ENCODE measurements around the gene G6PC3. TPM values are rescaled to one million over a fixed set of nuclear protein-coding genes. Genes with fewer than 3 reads are reported as not detected.

The G6PC3 gene
- total and polyA plus RNA-seq, 4 donors = 6.7 to 15.1 (median 8.3) TPM

DNA sequence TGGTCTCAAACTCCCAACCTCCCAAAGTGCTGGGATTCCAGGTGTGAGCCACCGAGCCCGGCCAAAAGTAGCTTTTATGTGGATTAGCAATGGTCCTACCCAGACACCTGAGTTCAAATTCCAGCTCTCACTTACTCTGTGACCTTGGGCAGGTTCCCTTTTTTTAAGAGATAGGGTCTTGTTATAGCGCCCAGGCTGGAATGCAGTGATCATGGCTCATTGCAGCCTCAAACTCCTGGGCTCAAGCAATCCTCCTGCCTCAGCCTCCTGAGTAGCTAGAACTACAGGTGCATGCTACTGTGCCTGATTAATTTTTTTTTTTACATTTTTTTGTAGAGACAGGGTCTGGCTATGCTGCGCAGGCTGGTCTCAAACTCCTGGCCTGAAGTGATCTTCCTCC, 36.3 kb downstream of the G6PC3 start:
- H3K27me3 ChIP-seq (ENCODE audit: control insufficient read depth in 4 of 4, insufficient read depth in 4 of 4, low read length in 3 of 4) = no peaks in the 10 kb centered on the region
- peaks cover 27 to 79% (median 59%) of the 10 kb centered on the region in 4 donors for H3K4me1 ChIP-seq (ENCODE audit: control insufficient read depth in 4 of 4, insufficient read depth in 4 of 4, low read length in 3 of 4)
- TF ChIP-seq SP1 (IDR thresholded peaks at IDR 0.05) (no peak), ZBTB33 (IDR thresholded peaks at IDR 0.05) (no peak), FOXA2 (IDR thresholded peaks at IDR 0.05) (no peak), RXRA (IDR thresholded peaks at IDR 0.05) (no peak), GABPA (IDR thresholded peaks at IDR 0.05 in 1 of 2, conservative IDR thresholded peaks at IDR 0.05 in 1 of 2) (no peak), TAF1 (conservative IDR thresholded peaks at IDR 0.05) (no peak), JUND (IDR thresholded peaks at IDR 0.05) (no peak), YY1 (IDR thresholded peaks at IDR 0.05) (no peak)
- TF ChIP-seq, protein P1, sequence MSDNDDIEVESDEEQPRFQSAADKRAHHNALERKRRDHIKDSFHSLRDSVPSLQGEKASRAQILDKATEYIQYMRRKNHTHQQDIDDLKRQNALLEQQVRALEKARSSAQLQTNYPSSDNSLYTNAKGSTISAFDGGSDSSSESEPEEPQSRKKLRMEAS (IDR thresholded peaks at IDR 0.05) = no peak
- TF ChIP-seq, protein P2, sequence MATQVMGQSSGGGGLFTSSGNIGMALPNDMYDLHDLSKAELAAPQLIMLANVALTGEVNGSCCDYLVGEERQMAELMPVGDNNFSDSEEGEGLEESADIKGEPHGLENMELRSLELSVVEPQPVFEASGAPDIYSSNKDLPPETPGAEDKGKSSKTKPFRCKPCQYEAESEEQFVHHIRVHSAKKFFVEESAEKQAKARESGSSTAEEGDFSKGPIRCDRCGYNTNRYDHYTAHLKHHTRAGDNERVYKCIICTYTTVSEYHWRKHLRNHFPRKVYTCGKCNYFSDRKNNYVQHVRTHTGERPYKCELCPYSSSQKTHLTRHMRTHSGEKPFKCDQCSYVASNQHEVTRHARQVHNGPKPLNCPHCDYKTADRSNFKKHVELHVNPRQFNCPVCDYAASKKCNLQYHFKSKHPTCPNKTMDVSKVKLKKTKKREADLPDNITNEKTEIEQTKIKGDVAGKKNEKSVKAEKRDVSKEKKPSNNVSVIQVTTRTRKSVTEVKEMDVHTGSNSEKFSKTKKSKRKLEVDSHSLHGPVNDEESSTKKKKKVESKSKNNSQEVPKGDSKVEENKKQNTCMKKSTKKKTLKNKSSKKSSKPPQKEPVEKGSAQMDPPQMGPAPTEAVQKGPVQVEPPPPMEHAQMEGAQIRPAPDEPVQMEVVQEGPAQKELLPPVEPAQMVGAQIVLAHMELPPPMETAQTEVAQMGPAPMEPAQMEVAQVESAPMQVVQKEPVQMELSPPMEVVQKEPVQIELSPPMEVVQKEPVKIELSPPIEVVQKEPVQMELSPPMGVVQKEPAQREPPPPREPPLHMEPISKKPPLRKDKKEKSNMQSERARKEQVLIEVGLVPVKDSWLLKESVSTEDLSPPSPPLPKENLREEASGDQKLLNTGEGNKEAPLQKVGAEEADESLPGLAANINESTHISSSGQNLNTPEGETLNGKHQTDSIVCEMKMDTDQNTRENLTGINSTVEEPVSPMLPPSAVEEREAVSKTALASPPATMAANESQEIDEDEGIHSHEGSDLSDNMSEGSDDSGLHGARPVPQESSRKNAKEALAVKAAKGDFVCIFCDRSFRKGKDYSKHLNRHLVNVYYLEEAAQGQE (IDR thresholded peaks at IDR 0.05) = no peak
- TF ChIP-seq, protein P3, sequence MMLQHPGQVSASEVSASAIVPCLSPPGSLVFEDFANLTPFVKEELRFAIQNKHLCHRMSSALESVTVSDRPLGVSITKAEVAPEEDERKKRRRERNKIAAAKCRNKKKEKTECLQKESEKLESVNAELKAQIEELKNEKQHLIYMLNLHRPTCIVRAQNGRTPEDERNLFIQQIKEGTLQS (IDR thresholded peaks at IDR 0.05) = no peak
- no peak overlapping the region for H3K4me3 ChIP-seq (ENCODE audit: low read depth in 1 of 3, low read length in 3 of 3)
- H3K9me3 ChIP-seq (ENCODE audit: control insufficient read depth in 4 of 4, low read length in 3 of 4) = no peaks in the 10 kb centered on the region
- no peak for DNase-seq (ENCODE audit: low spot score)
- 68% methylated on average over 4 of the region's 4 CpGs for WGBS
- no peak overlapping the region for H3K9ac ChIP-seq (ENCODE audit: low read depth in 1 of 2, low read length in 2 of 2)
- H3K36me3 ChIP-seq (ENCODE audit: control insufficient read depth in 4 of 4, insufficient read depth in 3 of 4, low read depth in 1 of 4, low read length in 3 of 4) = no peaks in the 10 kb centered on the region
- no peak overlapping the region for H3K27ac ChIP-seq (ENCODE audit: low read depth in 1 of 2, low read length in 2 of 2)

GRCh38 chr17:44108440-44109311, 38.1 kb downstream of the G6PC3 start:
- Histone ChIP-seq H3K27me3 (ENCODE audit: control insufficient read depth in 4 of 4, insufficient read depth in 4 of 4, low read length in 3 of 4) (no peaks in the 10 kb centered on the region), H3K4me1 (ENCODE audit: control insufficient read depth in 4 of 4, insufficient read depth in 4 of 4, low read length in 3 of 4) (peaks cover 34 to 84% (median 59%) of the 10 kb centered on the region in 4 donors), H3K27ac (ENCODE audit: low read depth in 1 of 2, low read length in 2 of 2) (peak overlapping the region; percentile 83 to 97), H3K4me3 (ENCODE audit: low read depth in 1 of 3, low read length in 3 of 3) (peak overlapping the region in 1 of 3 donors; percentile 15), H3K9ac (ENCODE audit: low read depth in 1 of 2, low read length in 2 of 2) (peak overlapping the region; percentile 15 to 34), H3K9me3 (ENCODE audit: control insufficient read depth in 4 of 4, low read length in 3 of 4) (no peaks in the 10 kb centered on the region), H3K36me3 (ENCODE audit: control insufficient read depth in 4 of 4, insufficient read depth in 3 of 4, low read depth in 1 of 4, low read length in 3 of 4) (no peaks in the 10 kb centered on the region)
- 21% methylated on average over 16 of the region's 16 CpGs for WGBS
- DNase-seq (ENCODE audit: low spot score) = peak; percentile 57
- TF ChIP-seq HNF4G (IDR thresholded peaks at IDR 0.05) (peak; percentile 64), NR2F2 (IDR thresholded peaks at IDR 0.05) (peak; percentile 85), TAF1 (conservative IDR thresholded peaks at IDR 0.05) (no peak), RXRA (IDR thresholded peaks at IDR 0.05) (peak; percentile 71 to 85), YY1 (IDR thresholded peaks at IDR 0.05) (peak; percentile 88), FOXA1 (IDR thresholded peaks at IDR 0.05) (peak; percentile 13), ZBTB33 (IDR thresholded peaks at IDR 0.05) (no peak), EGR1 (IDR thresholded peaks at IDR 0.05; ENCODE audit: low read depth in 2 of 2) (no peak), CTCF (IDR thresholded peaks at IDR 0.05; ENCODE audit: low read depth, low read length, missing input control) (no peak), HNF4A (conservative IDR thresholded peaks at IDR 0.05) (peak; percentile 89 to 90)
- TF ChIP-seq, protein P2 (IDR thresholded peaks at IDR 0.05) = peak; percentile 43

Data from liver (tissue), 9 donors.